ENCODE data around the gene ARRDC1. TPM values are rescaled to one million over a fixed set of nuclear protein-coding genes. Genes with fewer than 3 reads are reported as not detected.

ARRDC1 gene
- total and polyA plus RNA-seq, 8 donors: 31.8 to 185 (median 131) TPM

DNA sequence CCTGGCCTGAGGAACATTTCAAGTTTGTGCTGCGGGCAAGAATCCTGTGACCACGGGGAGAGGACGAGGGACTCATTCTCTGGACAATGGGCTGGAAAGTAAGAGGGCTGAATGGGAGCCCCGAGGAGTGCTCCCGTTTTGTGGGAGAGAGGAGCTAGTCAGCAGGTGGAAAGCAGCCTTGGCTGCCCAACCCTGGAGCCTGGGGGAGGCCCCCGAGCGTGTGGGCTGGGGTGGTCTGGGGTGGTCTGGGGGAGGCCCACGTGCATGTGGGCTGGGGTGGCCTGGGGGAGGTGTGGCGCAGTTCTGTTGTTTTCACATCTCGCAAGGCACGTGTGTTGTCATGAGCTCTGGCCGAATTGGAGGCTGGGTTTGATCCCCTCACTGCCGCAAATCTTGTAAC lies 40.9 kb downstream of the ARRDC1 start:
- Histone ChIP-seq H3K9me3 (no peaks in the 10 kb centered on the region), H3K4me1 (peaks cover 0 to 23% (median 13%) of the 10 kb centered on the region in 4 donors), H3K27me3 (no peaks in the 10 kb centered on the region), H3K36me3 (peaks cover 5 to 41% (median 37%) of the 10 kb centered on the region in 4 donors), H3K4me3 (no peak overlapping the region), H3K27ac (no peak overlapping the region)
- intact Hi-C loops (cut with DNase I; ENCODE audit: low total_unique reads): no loop called here
- 87 to 92% (median 88%) methylated on average over 13 of the region's 13 CpGs for WGBS, 5 donors
- TF ChIP-seq EP300 (IDR thresholded peaks at IDR 0.05): no peak
- DNase-seq: no peak

GRCh38 chr9:137647096-137647714 lies 41.7 kb downstream of the ARRDC1 start:
- no peak for DNase-seq
- intact Hi-C loops (cut with DNase I; ENCODE audit: low total_unique reads): no loop called here
- 68 to 77% (median 74%) methylated on average over 15 of the region's 15 CpGs for WGBS, 5 donors
- peaks cover 5 to 50% (median 39%) of the 10 kb centered on the region in 4 donors for H3K36me3 ChIP-seq
- no peak overlapping the region for H3K4me3 ChIP-seq
- peak overlapping the region in 2 of 5 donors; percentile 7 to 14 for H3K27ac ChIP-seq
- H3K27me3 ChIP-seq: no peaks in the 10 kb centered on the region
- TF ChIP-seq POLR2AphosphoS5 (IDR thresholded peaks at IDR 0.05) (no peak), EP300 (IDR thresholded peaks at IDR 0.05) (no peak), POLR2A (IDR thresholded peaks at IDR 0.05) (no peak)
- TF ChIP-seq, protein P1, sequence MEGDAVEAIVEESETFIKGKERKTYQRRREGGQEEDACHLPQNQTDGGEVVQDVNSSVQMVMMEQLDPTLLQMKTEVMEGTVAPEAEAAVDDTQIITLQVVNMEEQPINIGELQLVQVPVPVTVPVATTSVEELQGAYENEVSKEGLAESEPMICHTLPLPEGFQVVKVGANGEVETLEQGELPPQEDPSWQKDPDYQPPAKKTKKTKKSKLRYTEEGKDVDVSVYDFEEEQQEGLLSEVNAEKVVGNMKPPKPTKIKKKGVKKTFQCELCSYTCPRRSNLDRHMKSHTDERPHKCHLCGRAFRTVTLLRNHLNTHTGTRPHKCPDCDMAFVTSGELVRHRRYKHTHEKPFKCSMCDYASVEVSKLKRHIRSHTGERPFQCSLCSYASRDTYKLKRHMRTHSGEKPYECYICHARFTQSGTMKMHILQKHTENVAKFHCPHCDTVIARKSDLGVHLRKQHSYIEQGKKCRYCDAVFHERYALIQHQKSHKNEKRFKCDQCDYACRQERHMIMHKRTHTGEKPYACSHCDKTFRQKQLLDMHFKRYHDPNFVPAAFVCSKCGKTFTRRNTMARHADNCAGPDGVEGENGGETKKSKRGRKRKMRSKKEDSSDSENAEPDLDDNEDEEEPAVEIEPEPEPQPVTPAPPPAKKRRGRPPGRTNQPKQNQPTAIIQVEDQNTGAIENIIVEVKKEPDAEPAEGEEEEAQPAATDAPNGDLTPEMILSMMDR (IDR thresholded peaks at IDR 0.05): no peak
- H3K4me1 ChIP-seq: peaks cover 0 to 20% (median 15%) of the 10 kb centered on the region in 4 donors
- H3K9me3 ChIP-seq: no peaks in the 10 kb centered on the region

DNA sequence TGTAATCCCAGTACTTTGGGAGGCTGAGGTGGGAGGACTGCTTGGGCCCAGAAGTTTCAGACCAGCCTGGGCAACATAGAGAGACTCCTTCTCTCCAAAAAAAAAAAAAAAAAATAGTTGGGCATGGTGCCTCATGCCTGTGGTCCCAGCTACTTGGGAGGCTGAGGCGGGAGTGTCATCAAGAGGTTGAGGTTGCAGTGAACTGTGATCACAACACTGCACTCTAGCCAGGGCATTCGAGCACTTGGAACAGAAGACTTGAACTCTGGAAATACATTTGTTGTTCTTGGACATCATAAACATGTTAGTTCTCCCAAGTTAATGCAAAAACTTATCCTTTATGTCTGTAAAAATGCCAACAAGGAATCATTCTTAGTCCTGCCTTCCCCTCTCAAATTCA lies 42.9 kb downstream of the ARRDC1 start:
- H3K36me3 ChIP-seq: peaks cover 5 to 54% (median 44%) of the 10 kb centered on the region in 4 donors
- no peak for DNase-seq
- peaks cover 0 to 20% (median 15%) of the 10 kb centered on the region in 4 donors for H3K4me1 ChIP-seq
- no peaks in the 10 kb centered on the region for H3K9me3 ChIP-seq
- H3K4me3 ChIP-seq: no peak overlapping the region
- intact Hi-C loops (cut with DNase I; ENCODE audit: low total_unique reads): no loop called here
- H3K27ac ChIP-seq: no peak overlapping the region
- TF ChIP-seq POLR2AphosphoS5 (IDR thresholded peaks at IDR 0.05) (no peak), POLR2A (IDR thresholded peaks at IDR 0.05) (no peak), EP300 (IDR thresholded peaks at IDR 0.05) (no peak)
- TF ChIP-seq, protein P1 (IDR thresholded peaks at IDR 0.05): no peak
- no peaks in the 10 kb centered on the region for H3K27me3 ChIP-seq
- 76 to 89% (median 83%) methylated on average over 2 of the region's 2 CpGs for WGBS, 5 donors

DNA sequence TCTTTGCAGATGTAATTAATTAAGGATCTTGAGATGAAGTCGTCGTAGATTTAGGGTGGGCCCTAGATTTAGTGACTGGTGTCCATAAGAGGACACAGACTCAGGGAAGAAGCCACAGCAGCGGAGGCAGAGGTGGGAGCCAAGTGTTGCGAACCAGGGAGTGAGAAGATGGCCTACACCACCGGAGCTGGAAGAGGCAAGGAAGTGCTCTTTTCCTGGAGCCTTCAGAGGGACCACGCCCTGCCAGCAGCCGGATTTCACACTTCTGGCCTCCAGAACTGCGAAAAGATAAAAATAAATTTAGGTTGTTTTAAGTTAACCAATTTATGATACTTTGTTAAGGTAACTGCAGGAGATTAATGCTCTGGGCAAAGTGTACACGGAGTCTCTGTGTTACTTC lies 44.1 kb downstream of the ARRDC1 start:
- TF ChIP-seq, protein P1 (IDR thresholded peaks at IDR 0.05): no peak
- no peak for TF ChIP-seq EP300 (IDR thresholded peaks at IDR 0.05)
- TF ChIP-seq POLR2A (IDR thresholded peaks at IDR 0.05): no peak
- no peak for TF ChIP-seq POLR2AphosphoS5 (IDR thresholded peaks at IDR 0.05)
- H3K36me3 ChIP-seq: peaks cover 5 to 53% (median 39%) of the 10 kb centered on the region in 4 donors
- H3K27ac ChIP-seq: no peak overlapping the region
- no peak overlapping the region for H3K4me3 ChIP-seq
- 77 to 83% (median 82%) methylated on average over 9 of the region's 9 CpGs for WGBS, 5 donors
- DNase-seq: no peak
- H3K27me3 ChIP-seq: no peaks in the 10 kb centered on the region
- no peaks in the 10 kb centered on the region for H3K9me3 ChIP-seq
- peaks cover 0 to 19% (median 11%) of the 10 kb centered on the region in 4 donors for H3K4me1 ChIP-seq
- intact Hi-C loops (cut with DNase I; ENCODE audit: low total_unique reads): no loop called here

- H3K27ac ChIP-seq: no peak overlapping the region
- H3K9me3 ChIP-seq: no peaks in the 10 kb centered on the region
- intact Hi-C loops (cut with DNase I; ENCODE audit: low total_unique reads): no loop called here
- H3K4me3 ChIP-seq: no peak overlapping the region
- peaks cover 0 to 19% (median 11%) of the 10 kb centered on the region in 4 donors for H3K4me1 ChIP-seq
- WGBS, 5 donors: 83 to 88% (median 85%) methylated on average over 2 of the region's 2 CpGs
- TF ChIP-seq POLR2A (IDR thresholded peaks at IDR 0.05) (no peak), EP300 (IDR thresholded peaks at IDR 0.05) (no peak), POLR2AphosphoS5 (IDR thresholded peaks at IDR 0.05) (no peak)
- TF ChIP-seq, protein P1 (IDR thresholded peaks at IDR 0.05): no peak
- H3K36me3 ChIP-seq: peaks cover 5 to 60% (median 45%) of the 10 kb centered on the region in 4 donors
- H3K27me3 ChIP-seq: no peaks in the 10 kb centered on the region
- DNase-seq: no peak
Observed at GRCh38 chr9:137650259-137650658, 44.8 kb downstream of the ARRDC1 start.
